ENCODE results near the gene AHCYL1.

Gene AHCYL1

DNA sequence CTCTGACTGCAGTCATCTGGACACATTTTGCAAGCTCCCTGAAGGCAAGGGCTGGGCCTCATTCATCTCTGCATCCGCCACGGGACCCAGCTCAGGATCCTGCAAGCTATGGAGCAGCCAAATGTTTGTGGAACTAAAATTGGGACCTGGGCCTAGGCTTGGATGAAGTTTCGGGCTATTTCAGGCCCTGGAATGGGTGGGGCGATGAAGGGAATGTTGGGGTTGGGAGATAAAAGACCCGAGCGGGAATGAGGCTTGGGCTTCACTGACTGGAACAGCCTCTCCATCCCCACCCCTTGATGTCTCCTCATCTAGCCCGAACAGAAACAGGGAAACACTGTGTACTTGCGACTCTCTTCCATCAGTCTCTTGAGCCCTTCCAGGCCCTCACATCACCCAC is 7.3 kb upstream of the AHCYL1 start:
- no peak for DNase-seq

DNA sequence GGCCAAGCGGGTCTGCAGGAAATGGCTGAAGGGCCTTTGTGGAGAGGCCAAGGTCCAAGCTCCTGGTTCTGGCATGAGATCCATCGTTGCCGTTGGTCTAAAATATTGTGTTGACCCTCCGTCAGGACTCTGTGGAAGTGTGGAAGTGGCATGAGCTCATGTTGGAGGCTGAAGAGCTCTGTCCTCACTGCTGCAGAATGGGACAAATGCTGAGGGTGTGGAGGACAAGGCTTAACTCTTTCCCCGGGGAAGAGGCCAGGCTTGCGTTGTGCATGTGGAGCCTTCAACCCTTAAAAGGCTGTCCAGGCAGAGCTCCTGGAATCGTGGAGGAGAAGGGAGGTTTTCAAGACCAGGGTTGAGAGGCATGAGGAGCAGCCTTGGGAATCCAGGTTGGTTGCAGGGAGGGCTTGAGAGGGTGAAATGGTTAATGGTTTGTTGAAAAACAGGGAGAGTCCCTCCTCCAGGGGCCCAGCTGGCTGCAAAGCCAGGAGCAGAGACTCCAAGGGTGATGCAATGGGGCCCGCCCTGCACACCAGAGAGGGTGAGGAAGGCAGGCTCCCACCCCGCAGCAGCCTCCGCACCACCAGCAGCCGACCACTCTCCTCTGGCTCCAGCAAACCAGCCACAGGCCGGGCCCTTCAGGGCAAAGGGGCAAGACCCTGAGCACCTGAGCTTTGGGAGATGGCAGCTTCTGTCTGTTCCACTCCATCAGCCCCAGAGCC is 6.7 kb upstream of the AHCYL1 start:
- DNase-seq, result no peak

DNA sequence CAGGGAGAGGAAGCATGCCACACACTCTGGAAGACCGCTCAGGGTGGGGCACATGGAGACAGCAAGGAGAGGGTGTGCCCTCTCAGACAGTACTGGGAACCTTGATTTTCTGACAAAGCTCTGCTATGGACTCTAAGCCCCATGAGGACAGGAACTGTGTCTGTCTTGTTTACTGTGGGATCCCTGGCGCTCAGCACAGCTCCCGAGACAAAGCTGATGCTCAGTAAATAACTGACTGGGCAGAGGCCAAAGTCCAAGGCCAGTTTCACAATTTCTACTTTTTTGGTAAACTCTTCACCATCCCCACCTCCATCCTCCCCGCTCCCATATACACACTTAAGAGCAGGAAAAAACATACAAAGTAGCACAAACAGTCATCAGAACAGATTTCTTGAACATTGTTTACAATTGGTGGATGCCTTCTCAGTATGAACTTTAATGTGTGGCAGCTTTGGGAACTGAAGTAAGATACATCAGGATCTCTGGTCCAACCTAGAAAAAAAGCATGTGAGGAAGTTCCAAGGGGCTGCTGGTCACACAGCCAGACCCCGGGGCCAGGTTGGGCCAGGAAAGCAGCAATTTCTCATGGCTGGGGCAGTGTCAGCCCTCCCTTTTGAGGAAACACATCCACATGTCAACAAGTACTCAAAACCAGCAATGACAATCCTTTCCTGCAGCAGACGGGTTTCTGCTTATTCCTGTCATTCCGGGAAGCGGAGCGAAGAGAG is 5.6 kb upstream of the AHCYL1 start:
- DNase-seq, result no peak

DNA sequence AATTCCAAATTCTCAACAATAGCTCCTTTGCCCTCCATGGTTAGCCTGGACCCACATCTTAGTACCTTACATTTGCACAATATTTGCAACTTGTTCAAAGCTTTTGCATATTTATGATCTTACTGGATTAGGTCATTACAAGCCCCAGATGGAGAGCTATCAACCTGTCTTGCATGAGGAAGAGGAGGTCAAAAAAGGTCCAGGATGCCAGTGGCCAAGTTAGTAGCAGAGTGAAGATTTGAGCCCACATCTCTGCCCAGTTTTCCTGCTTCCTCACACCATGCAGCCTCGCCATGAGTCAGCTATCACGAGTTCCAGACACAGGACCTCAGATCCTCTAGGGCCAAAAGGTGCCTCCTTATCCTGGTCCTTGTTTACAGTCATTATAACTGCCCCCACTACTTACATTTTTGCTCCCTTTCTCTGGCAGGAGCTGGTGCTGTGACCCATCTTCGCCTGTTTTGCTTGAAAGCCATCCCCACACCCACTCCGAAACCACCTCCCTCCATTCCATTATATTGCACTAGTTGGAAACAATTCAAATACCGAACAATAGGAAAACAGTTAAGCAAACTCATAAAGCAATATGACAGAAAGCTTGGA is 5.0 kb upstream of the AHCYL1 start:
- DNase-seq, result no peak

DNA sequence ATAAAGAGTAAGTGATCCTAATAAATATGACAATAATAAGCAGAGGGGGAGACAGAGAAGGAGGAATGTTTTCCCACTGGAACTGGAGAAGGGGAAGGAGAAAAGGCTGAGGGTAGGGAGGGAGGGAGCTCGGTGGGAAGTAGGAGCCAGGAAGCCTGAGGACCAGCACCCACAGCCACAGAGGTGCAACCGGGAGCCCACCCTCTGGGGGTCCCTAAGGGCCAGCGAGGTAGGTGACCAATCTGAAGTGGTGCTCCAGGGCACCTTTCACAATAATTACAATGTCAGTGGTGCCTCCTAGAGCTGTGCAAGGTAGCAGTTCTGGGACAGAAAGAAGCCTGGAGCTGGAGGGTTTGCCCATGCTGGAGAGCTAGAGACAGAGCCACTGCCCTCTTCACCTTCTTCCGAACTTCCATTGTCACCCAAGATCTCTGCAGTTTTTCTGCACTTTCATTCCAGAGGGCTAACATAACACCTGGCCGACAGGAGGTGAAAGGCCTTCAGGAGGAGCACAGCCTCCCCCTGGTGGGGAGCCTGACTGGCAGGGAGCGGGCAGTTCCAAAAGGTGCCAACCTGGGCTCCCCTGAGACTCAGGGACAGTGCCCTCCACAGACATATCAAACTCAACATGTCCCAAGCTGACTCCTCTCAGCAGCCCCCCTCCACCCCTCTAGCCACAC is 4.1 kb upstream of the AHCYL1 start:
- no peak for DNase-seq

DNA sequence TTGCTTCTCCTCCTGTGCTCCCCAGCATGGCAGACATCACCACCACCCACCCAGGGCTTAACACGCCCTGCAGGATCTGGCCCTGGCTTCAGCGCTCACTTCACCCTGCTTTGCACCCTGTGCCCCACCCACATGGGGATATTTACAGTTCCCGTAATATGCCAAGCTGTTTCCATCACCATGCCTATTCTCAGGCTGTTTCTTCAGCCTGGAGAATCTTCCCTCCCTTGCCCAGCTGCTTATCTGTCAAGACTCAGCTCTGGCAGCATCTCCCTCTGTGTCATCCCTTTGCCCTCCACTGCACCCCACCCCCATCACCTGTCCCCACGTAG is 3.6 kb upstream of the AHCYL1 start:
- DNase-seq, result no peak

DNA sequence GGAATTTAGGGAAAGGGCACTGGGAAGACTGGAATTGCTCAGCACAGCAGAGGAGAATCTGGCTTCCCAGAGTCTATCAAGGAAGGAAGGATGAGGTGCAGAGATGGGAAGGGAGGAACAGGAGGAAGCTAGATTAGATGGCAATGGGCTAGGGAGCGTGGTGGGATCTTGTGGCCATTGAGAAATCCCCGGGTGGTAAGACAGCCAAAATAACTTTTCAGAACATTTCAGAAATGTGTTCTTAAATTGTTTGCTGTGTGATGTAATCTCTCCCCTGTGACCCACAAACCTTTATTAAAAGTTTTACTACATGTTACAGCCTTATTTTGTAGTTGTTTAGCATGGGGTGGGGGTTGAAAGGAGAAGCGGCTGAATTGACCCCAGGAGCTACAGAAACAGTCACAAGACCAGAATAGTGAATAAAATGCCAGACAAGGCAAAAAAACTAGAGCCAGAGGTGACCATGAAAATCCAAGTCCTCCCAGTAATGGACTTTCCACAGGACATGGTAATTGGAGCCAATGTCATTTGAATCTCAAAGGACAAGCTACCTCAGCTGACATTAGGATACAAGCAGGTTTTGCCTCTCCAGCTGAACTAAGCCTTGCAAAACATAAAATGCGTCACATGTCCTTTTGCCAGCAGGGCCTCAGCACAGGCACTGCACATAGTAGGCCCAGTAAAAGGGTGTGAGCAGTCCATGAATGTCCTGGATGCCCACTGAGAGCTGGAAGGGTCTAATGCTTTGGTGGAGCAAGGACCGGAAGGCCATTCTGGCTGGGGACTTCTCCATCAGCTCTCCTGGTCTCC is 980 bp upstream of the AHCYL1 start:
- DNase-seq, result no peak

DNA sequence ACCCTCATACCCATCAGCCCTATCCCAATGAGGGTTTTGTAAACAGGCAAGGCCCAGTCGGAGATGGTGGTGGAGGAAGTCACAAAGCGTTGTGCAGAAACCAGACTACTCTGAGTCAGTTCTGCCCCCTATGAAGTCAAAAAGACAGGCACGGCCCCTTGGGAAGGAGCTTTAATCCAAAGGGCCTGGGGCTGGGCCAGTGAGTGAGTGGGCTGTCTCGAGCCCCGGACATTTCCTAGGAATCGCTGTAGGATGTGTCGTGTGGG is 442 bp upstream of the AHCYL1 start:
- no peak for DNase-seq

DNA sequence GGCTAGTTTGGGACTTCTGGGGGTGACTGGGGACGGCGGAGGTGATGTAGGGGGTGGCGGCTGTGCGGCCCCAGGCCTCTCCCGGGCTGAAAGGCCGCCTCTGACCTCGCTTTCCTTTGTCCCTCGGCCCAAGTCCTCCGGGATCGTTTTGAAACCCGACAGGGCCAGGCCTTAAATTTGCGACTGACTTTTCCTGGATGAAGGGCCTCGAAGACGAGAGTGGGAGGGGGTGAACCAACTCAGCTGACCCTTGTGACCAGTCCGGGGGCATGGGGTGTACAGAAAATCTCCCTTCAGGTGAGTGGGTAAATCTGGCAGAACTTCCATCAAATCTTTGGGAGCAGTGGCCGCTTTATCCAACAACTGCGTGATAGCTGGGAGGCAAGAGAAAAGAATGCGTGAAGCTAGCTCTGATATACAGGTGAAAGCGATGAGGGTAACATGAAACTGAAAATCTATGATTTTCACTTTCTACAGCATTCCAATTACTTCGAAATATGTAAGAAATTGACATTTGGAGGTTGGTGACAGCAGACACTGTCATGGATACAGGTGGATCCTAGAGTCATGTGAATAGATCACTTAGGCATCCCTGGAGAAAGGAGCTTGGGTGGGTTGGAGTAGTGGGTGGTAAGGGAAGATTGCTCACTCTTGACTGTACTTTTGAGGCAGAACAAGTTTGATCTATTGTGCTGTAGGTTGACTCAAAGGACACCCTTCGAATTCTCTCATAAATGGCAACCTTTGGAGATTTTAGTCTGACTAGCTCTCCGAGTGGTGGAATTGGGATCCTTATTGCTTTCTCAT is 885 bp downstream of the AHCYL1 start:
- peak; percentile 28 for DNase-seq

DNA sequence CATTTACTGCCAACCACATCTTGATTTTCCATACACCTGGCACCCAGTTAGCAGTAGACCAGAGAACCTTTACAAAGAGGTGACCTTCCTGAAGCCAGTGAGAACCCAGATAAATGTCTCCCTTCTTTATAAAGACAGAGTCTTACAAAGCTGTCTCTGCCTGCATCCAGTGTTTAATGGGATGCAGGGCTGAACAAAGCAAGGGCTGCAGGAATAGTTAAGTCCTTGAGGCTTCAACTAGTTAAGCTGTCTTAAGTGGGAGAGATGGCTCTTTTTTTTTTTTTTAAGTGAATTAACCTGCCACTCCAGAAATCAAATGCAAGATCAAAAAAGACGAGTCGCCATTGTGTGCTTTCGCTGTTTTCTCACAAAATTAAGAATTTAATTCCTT is 1.5 kb downstream of the AHCYL1 start:
- DNase-seq, result no peak

DNA sequence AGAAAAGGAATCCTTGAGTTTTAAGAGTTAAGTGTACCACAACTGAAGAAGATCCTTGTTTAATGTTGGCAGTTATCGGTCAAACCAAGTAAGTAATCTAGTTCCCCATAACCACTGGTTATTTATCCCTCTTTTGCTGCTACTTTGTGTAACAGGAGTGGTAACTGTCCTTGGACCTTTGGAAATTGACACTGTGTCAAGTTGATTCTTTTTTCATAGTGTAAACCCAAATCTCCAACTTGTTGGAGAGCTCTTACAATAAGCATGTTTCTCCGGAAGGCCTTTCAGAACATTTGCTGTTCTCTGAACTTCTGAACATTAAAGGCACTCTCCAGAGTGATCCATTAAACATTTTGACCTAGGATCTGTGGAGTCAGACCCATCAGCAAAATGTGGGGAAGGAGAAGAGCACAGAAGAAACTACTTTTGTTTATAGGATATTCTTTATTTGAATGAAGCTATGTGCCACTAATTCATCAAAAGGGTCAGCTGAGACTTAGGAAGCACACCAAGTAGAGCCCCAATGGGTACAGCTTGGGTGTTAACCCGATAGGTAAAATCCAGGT is 3.9 kb downstream of the AHCYL1 start:
- no peak for DNase-seq

DNA sequence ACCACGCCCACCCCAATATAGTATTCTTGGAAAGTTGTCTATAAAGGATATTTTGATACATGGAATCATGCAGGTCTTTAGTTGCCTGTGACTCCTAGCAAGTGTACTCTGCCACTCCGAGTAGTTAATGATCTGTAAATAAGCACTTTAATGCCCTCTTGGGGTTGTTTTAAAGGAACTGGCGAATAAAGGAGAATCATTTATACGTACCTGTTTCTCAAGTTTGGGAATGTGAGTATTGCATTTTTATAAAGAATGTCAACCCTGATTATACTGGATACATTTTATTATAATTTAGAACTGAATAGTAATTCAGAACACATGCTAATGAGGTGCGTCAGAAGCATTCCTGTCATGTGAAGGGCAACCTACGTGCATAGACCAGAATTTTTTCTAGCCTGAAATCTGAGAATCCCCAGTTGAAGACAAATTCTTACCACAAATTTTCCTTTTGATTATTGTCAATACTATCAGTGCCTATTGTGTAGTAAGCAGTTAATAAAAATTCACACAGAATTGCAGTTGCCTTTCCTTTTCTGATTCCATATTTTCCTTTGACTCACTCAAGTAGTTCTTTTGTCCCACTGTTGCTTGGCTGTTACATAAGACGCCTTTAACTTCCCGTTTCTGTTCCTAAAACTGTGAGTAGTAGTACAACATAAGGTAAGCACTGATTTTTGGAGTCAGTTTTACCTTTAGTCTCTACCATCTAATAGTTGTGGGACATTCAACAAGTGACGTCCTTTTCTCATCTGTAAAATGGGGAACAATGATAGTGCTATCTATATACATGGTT is 5.1 kb downstream of the AHCYL1 start:
- no peak for DNase-seq

DNA sequence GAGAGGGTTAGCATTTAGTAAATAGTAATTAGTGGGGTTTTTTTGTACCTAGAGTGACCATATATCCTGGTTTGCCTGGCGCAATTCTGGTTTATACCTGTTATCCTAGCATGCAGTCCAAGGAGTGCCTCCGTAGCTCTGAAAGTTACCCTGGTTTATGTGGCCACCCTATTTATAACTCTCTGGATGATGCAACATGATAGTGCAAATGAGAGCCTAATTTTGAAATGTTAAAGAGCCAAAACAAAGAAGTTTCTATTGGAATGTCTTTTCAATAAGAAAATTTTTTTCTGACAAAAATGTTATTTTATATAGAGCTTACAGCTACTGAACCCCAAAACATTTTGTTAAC is 5.7 kb downstream of the AHCYL1 start:
- no peak for DNase-seq

DNA sequence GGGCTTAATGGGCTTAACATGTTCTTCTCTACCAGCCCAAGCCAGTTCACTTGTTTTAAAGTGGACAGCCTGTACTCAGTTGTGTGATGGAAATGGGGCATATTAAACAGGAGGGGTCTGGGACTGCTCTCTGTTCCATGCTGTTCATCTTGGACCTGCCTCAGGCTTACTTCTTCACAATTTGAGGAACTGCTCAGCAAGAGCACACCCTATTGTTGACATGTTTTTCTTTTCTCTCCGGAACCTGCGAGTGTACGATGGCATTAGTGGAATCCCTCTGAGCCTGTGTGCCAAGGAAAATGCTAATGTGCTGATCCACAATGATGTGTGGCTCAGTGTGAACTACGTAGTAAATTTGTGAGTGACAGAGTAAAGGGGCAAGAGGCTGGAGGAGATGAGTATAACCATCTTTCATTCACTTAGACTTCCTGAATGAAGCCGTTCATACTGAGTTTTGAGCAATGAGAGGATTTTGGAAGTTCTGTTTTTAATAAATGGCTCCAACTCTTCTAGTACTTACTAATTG is 6.9 kb downstream of the AHCYL1 start:
- DNase-seq, result no peak

DNA sequence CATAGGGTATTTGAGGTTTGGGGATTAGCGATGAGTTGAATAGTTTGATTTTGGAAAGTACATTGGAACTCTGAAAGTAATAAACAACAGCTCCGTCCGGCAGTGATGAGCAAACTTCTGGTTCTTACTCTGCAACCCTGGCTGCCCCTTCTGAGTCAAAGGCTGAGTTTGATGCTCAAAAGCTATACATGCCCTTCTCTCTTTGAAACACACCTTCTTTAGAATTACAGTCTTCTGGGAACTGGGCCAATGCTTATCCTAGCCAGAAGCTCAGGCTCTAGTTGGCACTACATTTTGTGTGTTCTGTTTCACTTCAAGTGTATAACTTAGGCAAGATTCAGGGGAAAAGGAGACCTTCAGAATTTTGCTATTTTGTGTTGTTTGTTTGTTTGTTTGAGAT is 9.3 kb downstream of the AHCYL1 start:
- no peak for DNase-seq

DNA sequence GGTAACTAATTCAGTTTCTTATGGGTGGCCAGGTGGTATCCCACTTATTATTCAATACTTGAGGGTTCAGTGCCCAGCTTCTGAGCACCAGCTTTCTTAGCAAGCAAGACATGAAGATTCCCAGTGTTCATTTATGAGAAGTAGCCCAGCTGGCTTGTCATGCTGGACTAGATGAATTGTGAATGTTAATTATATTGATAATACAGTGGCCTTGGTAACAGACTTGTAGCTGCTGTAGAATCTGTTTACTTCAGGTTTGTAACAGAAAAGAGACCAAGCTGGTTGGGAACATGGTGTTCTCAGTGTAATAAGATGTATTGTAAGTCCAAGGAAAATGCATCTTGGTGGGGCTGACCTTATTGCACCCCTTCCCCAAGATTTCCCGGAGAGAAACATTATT is 10.1 kb downstream of the AHCYL1 start:
- no peak for DNase-seq

DNA sequence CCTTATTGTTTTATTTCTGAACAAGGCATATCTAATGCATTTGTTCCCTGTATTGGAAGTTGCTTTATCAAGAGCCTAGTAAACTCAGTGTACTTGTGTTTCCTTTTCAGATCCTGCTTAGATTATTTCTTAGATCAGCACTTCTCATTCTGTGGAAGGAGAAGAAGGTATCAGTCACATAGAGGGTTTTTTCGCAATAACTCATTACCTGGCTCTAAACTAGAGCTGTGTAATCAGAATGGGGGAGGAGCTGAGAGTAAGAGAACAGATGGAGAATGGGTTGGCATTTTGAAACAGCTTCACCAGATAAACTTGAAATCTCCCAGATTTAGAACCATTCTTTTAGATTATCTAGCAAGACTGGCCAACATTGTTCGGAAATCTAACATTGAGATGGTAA is 11.0 kb downstream of the AHCYL1 start:
- DNase-seq, result no peak

DNA sequence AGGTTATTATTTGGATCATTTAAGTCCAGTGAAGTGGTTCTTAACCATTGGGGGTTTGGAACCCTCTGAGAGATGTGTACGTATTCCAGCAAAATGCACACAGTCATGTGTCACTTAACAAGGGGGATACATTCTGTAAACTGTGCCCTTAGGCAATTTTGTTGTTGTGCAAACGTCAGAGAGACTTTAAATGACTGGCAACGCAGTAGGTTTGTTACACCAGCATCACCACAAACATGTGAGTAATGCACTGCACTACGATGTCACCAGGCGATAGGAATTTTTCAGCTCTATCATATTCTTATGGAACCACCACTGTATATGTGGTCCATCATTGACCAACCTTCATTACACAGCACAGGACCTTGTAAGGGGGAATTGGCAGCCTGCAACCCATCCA is 11.9 kb downstream of the AHCYL1 start:
- DNase-seq, result no peak

DNA sequence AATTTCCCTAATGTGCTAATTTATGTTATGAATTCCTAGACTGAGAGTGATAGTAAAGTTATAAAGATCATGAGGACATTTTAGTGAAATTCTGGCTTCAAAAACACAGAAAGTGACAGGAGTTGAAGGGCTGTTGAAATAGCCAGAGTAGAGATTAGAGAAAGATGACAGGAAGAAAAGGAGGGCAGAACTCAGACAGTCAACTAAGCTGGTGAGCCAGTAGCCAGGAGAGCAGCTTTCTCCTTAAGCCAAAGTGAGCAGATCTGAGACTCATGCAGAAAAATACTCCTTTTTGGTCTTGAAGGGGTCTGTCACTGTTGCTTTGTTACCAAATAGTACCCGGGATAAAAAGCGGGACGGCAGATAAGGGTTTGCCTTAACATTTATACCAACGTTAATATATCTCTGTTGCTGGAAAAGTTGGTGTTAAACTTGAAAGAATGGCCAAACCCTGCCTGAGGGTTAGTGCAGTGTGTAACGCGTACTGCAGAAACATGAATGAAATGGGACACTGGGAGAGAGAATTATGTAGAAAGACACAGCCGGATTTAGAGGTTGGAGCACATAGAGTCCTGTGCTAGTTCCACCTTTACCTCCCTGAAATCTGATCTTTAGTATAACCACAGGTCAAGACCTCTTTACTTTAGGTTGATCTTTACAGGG is 12.8 kb downstream of the AHCYL1 start:
- no peak for DNase-seq

DNA sequence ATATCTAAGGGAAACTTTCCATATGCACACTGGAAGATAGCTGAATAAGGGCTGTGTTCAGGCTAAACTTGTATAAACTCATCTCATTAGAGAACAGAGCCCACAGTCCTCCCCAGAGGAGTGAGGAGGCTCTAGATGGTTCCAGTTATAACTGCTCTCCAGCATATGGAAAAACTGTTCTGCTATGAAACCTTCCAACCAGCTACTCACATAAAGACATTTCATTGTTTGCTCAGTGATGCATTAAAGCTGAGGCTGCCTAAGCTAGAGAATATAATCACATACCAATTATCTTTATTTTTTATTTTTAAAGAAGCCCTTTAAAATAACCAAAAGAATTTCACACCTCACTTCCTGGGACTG is 13.3 kb downstream of the AHCYL1 start:
- no peak for DNase-seq

DNA sequence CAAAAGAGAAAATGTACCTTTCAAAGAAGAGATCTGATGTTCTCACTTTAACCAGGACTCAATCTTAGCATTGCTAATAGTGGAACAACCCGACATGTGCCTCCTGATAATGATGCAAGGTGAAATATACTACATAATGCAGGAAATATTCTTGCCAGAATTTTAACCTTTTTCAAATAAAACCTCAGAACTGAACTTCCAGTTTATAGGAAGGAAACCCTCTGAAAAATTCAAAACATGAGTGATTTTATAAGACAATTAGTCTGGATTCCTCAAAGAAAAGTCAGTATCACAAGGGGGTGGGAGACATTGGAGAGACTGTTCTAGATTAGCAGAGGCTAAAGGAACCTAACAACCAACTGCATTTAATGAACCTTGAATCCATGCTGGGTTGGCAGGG is 18.1 kb downstream of the AHCYL1 start:
- no peak for DNase-seq
